ENCODE results near the gene MRPL51. TPM values are rescaled to one million over a fixed set of nuclear protein-coding genes. Genes with fewer than 3 reads are reported as not detected.

Gene MRPL51
- total RNA-seq, 1 donor from 2014 or later = 168 TPM

GRCh38 chr12:6462234-6462995 is 30.6 kb downstream of the MRPL51 start:
- H3K4me3 Mint-ChIP-seq (ENCODE audit: unreplicated experiment) = peak overlapping the region; percentile 26
- TF ChIP-seq CTCF (IDR thresholded peaks at IDR 0.05; ENCODE audit: unreplicated experiment) = no peak
- H3K9me3 Mint-ChIP-seq (ENCODE audit: unreplicated experiment) = no peaks in the 10 kb centered on the region
- H3K36me3 Mint-ChIP-seq (ENCODE audit: low read depth, unreplicated experiment) = peaks cover 30% of the 10 kb centered on the region
- H3K27ac Mint-ChIP-seq (ENCODE audit: unreplicated experiment) = no peak overlapping the region
- H3K4me1 Mint-ChIP-seq (ENCODE audit: unreplicated experiment) = peaks cover 52% of the 10 kb centered on the region
- peaks cover 12% of the 10 kb centered on the region for H3K27me3 Mint-ChIP-seq (ENCODE audit: unreplicated experiment)
- no peak for DNase-seq (ENCODE audit: low spot score)

- Mint-ChIP-seq H3K4me3 (ENCODE audit: unreplicated experiment) (peak overlapping the region; percentile 26), H3K36me3 (ENCODE audit: low read depth, unreplicated experiment) (peaks cover 31% of the 10 kb centered on the region), H3K27me3 (ENCODE audit: unreplicated experiment) (peaks cover 12% of the 10 kb centered on the region), H3K27ac (ENCODE audit: unreplicated experiment) (peak overlapping the region; percentile 28), H3K4me1 (ENCODE audit: unreplicated experiment) (peaks cover 52% of the 10 kb centered on the region), H3K9me3 (ENCODE audit: unreplicated experiment) (no peaks in the 10 kb centered on the region)
- no peak for DNase-seq (ENCODE audit: low spot score)
- TF ChIP-seq CTCF (IDR thresholded peaks at IDR 0.05; ENCODE audit: unreplicated experiment) = no peak
Observed at GRCh38 chr12:6461401-6462233, 31.4 kb downstream of the MRPL51 start.

DNA sequence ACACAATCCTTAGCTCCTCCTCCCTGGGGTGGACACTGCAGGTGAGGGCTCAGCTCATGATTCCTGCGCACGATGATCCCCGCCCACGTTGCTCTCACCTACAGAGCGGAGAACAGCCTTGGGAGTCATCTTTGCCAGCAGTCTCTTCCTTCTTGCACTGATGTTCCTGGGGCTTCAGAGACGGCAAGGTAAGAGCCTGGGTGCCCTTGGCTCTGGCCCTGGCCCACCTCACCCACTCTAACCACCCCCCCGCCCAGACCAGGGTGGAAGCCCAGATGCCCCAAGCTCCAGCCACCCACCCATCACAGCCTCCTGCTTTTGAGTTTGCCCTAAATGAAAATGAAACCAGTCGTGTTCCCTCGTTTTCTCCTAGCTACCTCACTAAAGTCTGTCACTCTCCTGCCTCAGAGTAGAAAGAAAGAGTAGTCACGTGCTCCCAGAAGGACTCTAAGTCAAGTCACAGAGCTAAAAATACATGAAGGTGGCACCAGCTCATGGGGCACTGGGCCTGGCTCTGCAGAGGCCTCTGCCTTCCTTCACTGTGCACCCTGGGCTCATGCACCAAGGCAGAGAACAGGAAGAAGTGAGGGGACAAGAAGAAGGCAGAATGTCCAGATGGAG is 32.2 kb downstream of the MRPL51 start:
- Mint-ChIP-seq H3K36me3 (ENCODE audit: low read depth, unreplicated experiment) (peaks cover 31% of the 10 kb centered on the region), H3K27ac (ENCODE audit: unreplicated experiment) (peak overlapping the region; percentile 40), H3K9me3 (ENCODE audit: unreplicated experiment) (no peaks in the 10 kb centered on the region), H3K4me3 (ENCODE audit: unreplicated experiment) (no peak overlapping the region), H3K4me1 (ENCODE audit: unreplicated experiment) (peaks cover 52% of the 10 kb centered on the region), H3K27me3 (ENCODE audit: unreplicated experiment) (peaks cover 12% of the 10 kb centered on the region)
- DNase-seq (ENCODE audit: low spot score) = no peak
- TF ChIP-seq CTCF (IDR thresholded peaks at IDR 0.05; ENCODE audit: unreplicated experiment) = no peak

GRCh38 chr12:6459004-6459337 is 34.1 kb downstream of the MRPL51 start:
- Mint-ChIP-seq H3K4me3 (ENCODE audit: unreplicated experiment) (no peak overlapping the region), H3K27me3 (ENCODE audit: unreplicated experiment) (peaks cover 12% of the 10 kb centered on the region), H3K27ac (ENCODE audit: unreplicated experiment) (no peak overlapping the region), H3K9me3 (ENCODE audit: unreplicated experiment) (no peaks in the 10 kb centered on the region), H3K4me1 (ENCODE audit: unreplicated experiment) (peaks cover 43% of the 10 kb centered on the region), H3K36me3 (ENCODE audit: low read depth, unreplicated experiment) (peaks cover 22% of the 10 kb centered on the region)
- TF ChIP-seq CTCF (IDR thresholded peaks at IDR 0.05; ENCODE audit: unreplicated experiment) = no peak
- no peak for DNase-seq (ENCODE audit: low spot score)

Measured in endothelial cell (in vitro differentiated cells).